Hypothalamus (tissue), 51 donors: ENCODE data around the gene BEAN1.
A peak's percentile ranks its signal among the peaks of the same experiment; 100 is the strongest.
"Not testable (repeated sequence)": the region's sequence is repeated elsewhere in the genome, so short reads cannot be mapped to it uniquely, and the experiment has no call there.

Experiments
- DNase-seq, 51 donors: peaks; one replicate each; lab custom pipeline; 2025; lab: John Stamatoyannopoulos, UW

BEAN1 gene

DNA sequence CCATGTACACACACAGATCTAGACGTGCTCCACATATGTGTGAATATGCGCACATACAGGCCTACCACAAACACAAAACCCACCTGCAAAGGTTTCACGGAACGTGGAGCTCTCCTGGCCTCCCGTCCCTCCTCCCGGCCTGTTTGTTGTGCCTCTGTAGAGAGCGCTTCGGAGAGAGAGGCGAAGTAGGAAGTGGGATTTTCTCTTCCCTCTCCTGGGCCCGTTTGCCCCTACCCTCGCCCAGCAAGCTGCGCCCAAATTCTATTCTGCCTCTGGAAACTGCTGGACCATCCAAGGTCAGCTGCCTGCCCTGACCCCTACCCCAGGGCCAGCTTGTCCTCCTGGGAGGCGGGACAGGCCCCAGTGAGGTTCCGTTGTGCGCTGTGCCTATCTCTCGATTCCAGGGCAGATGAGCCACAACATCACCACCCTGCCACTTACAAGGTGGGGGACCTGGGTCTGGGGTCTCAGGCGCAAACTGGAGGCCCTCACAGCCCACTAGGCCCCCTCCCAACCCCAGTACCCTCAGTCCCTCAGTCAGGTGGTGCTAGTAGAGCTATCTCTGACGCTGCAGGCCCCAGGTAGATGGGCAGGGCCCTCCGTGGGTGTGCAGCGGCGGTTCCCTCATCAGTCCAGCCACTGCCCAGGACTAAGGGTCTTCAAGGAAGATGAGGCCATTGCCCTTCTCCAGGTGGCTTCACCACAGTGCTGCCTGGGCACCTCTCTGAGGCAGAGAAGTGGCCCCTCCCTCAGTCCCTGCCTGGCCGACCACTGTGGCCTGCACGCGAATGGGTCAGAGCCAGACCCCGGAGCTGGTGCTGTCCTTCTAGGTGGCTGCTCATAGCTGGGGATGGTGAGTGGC is 54.2 kb downstream of the BEAN1 start:
- no peak for DNase-seq

DNA sequence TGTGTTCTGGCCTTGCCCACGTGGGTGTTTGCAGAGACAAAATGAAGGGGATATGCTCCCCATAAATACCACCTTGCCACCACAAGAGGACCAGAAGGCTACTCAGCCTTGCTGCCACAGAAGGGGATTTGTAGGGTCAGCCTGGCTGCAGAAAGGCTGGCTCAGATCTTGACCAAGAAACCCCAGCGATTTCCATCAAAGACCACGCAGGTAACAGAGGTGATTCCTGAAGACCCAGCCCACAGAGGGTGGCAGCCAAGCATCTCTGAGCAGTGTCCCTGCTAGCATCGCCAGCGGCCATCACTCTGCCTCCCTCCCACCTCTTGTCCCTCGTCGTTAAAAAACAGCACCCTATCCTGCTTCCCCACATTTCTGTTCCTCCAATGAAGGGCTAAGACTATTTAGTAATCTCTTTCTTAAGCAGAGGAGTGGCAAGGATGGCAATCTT is 54.9 kb downstream of the BEAN1 start:
- no peak for DNase-seq

DNA sequence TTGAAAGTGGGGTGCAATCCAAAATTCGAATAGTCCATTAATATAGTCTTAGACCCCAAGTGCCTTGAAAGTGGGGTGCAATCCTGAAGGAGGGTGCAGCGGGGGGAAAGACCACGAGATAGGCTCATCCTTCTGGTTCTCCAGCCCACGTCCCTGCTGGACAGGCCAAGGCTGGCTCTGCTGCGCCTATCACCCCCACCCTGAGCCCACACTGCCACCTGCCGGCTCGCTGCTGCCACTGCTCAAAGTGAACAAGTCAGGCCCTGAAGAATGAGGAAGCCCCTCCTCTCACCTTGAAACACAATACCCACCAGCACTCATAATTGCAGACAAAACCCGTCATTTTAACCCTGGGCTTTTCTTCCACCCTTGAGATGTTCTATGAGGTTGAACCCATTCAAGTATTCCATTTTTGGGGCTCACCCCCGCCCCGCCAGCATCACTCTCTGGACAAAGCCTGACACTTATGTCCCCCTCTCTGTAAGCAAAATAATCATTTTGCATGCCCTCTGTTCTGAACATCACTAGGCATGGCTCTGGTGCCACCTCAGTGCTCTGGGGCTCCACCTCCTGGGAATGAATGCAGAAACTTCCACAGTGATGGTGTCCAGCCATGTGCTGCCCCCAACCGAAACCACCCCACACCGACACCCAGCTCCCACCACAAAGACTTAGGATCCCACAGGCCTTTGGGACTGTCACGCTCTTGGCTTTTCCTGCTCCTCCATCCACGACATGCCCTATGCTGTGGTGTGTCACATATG is 56.8 kb downstream of the BEAN1 start:
- DNase-seq = peak in 49 of 51 donors; percentile 14 to 80 (median 48)

DNA sequence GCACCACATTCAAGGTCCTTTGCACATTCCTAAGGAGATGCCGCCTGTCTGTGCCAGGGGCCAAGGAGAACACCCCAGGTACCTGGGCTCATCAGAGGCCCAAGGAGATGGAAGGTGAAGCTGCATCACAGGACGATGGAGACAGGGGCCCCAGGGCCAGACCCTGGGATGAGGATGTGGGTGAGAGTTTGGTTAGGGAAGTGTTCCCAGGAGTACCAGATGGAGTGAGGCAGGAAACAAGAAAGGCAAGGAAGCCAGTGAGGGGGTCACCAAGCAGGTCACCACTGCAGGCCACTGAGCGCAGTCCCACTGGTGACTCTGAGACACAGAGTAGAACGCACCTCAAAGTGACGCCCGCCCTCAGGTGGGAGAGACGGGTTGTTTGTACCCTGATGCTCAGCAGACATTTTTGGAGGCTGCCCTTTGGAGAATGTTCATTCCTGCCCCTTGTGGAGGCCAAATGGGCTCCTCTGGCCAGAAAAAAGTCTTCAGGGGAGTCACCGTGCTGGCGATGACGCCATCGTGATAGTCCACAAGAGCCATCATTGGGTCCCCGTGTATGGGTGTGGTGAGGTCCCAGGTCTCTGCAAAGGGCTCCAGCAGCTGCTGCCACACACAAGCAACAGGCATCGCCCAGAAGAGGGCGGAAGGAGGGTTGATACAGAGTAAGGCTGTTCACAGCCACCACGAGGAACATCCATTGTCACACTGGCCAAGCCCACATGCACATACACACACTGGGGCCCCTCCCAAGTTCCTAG is 57.5 kb downstream of the BEAN1 start:
- no peak for DNase-seq

DNA sequence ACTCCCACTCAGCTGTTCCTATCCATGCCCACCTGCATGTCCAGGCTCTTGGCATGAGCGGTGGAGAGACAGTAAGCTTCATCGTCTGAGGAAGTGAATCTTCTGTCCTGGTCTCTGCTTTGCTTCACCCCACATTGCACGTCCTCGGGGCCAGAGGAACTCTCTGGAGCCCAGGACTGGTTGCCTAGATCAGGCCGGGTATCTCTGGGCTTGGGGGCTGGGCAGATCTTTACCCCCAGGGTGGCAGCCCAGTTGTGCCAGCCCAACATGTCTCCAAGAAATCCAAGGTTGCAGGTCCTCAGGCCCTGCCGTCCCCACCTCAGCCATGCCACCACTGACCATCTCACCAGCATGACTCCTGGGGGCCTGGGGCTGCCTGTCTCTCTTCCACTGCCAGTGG is 58.3 kb downstream of the BEAN1 start:
- no peak for DNase-seq

DNA sequence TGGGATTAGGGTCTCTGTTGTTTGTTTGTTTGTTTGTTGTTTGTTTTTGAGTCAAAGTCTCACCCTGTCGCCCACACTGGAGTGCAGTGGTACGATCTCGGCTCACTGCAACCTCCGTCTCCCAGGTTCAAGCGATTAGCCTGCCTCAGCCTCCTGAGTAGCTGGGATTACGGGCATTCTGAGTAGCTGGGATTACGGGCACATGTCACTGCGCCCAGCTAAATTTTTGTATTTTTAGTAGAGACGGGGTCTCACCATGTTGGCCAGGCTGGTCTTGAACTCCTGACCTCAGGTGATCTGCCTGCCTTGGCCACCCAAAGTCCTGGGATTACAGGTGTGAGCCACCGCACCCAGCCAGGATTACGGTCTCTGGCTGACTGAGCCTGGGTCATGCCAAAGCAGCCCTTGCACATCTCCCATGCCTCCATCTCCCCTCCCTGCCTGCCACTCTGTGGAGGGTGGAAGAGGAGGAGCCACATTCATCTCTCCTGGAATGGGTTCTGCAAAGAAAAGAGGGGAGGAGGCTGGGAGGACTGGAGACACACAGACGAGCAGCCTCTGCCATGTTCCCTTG is 59.2 kb downstream of the BEAN1 start:
- DNase-seq = no peak

DNA sequence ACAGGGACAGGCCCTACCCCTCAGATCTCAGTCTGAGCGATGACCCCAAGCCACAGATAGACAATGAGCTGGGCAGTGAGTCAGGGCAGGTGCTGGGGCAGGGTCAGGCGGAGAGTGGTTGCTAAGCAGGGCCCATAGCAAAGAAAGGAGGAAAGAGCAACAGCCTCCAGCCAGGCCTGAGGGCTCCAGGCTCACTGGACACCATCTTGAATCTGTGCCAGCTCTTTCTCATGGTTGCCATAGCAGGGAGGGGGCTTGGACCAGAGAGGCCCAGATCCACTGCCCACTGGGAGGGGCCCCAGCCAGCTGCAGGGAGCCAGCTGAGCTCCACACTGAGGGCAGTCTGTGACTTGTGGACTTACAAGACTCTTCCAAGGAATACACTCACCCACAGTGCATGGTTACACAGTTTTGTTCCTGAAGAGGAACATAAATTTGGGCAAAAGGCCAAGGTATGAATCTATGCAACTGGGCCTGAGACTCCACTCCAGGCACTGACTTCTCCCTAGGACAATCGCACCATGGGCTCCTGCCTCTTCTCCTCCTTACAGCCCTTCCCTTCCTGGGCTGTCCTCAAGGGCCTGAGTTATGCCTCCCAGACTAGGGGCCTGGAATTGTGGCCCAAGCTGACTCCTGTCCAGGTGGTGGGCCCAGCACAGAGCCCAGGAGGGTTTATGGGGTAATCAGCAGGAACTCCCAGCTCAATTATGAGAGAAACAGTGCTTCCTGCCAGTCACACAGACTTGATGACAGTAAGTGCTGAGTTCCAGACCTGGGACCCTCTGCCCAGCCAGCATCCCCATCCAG is 59.9 kb downstream of the BEAN1 start:
- DNase-seq = peak in 11 of 51 donors; percentile 11 to 56 (median 25)

DNA sequence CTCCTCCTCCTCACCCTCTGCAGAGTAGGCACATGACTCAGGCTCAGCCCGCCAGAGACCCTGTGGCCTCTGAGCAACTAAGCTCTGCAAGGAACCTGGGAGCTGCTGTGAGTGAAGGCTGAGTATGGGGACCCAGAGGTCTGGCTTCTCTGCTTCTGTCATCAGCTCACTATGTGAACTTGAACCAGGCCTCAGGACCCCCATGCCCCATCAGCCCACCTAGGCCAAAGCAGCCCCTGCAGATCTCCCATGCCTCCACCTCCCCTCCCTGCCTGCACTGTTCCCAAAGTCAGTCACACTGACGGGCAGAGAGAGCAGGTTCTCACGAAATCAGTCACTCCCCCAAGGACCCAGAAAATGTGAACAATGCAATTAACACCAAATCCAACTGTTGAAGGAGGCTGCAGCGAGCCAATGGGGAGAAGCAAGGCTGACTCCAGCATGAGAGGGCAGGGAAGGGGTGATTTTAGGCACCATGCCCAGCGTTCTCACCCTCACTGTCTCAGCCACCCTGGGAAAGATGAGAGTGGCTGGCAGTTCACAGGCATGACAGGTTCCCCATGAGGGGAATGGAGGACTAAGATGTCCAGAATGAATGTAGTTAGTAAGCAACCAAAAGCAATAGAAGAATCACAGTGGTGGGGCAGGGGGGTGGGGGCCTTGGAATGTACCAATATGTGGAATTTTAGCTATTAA is 60.6 kb downstream of the BEAN1 start:
- no peak for DNase-seq

DNA sequence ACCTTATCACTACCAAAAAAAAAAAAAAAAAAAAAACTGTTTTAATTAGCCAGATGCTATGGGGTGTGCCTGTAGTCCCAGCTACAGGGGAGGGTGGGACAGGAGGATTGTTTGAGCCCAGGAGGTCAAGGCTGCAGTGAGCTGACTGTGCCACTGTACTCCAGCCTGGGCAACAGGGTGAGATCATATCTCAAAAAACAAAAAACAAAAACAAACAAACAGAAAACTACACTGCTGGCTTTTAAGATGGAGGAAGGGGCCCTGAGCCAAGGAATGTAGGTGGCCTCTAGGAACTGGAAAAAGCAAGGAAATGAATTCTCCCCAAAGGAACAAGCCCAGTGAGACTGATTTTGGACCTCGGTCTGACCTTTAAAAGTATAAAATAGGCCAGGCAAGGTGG is 61.4 kb downstream of the BEAN1 start:
- no peak for DNase-seq

DNA sequence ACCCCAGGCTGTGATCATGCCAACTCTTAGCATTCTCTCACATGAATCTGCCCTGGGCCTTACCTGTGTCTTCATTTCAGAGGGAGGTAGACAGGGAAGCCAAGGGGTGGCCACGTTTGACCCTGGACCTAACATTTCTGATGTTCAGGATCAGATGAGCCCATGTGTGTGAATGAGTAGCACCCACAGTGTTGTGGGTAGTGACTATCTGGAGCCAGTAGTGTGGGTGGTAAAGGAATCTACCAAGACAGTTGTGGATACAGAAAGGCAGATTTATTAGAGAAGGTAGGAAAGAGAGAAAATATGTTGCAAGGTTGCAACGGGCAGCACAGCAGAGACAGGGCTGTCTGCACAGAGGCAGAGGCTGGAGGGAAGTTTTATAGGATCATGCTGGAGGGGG is 62.3 kb downstream of the BEAN1 start:
- DNase-seq = no peak

DNA sequence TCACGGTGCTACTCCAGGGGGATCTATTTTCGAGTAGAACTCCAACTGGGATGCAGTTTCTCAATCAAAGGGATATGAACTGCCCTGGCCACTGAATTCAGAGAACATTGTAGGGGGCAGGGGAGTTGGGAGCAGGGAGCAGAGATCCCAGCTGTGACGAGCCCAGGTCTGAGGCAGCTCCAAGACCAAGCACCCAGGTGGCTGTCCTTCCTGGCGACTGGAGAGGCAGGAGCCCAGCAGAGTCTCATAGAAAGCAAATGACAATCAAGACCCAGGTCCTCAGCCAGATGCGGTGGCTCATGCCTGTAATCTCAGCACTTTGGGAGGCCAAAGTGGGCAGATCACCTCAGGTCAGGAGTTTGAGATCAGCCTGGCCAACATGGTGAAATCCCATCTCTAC is 62.7 kb downstream of the BEAN1 start:
- no peak for DNase-seq

DNA sequence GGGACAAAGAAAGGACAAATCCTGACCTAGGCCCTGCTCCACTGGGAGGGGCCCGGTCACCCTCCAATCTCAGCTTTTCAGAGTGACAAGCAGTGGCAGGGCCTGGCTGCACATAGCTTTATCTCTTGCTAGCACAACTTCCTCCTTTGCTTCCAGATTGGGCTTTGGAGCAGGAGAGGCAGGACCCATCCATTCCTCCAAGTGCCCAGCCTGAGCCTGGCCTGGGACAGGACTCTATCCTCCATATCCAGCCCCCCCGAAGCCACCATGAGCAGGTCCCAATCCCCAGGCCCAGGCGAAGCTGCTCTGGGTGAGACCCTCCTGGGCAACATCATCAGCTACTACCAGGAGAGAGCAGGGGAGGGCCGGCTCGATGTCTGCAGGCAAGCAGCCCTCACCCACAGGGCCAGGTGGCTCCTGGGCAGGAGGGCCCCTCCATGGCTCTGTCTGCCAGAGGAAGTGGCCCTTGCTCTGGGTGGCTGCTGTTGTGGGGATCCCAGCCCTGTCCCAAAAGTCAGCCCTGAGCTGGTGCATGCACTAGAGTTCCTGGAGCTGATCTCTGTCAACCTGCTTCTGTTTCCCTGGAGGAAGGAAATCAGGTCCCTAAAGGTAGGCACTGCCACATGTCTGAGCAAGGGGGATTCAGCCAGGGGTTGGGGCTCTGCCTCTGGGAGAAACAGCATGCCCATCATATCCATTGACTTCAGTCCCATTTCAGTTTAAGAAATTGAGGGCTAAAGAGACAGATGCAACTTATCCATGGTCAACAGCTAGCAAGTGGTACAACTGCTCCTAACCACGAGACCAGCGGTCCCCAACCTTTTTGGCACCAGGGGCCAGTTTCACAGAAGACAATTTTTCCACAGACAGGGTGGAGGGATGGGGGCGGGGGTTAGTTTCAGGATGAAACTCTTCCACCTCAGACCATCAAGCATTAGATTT is 64.0 kb downstream of the BEAN1 start:
- no peak for DNase-seq

DNA sequence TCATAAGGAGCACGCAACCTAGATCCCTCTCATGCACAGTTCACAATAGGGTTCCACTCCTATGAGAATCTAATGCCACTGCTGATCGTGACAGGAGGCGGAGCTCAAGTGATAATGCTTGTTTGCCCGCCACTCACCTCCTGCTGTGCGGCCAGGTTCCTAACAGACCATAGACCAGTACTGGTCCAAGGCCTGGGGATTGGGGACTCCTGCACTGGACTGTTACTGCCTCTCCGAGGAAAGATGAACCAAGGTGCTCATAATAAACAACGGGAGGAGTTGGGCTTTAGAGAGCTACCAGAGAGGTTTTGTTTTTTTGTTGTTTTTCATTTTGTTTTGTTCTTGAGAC is 64.6 kb downstream of the BEAN1 start:
- no peak for DNase-seq

DNA sequence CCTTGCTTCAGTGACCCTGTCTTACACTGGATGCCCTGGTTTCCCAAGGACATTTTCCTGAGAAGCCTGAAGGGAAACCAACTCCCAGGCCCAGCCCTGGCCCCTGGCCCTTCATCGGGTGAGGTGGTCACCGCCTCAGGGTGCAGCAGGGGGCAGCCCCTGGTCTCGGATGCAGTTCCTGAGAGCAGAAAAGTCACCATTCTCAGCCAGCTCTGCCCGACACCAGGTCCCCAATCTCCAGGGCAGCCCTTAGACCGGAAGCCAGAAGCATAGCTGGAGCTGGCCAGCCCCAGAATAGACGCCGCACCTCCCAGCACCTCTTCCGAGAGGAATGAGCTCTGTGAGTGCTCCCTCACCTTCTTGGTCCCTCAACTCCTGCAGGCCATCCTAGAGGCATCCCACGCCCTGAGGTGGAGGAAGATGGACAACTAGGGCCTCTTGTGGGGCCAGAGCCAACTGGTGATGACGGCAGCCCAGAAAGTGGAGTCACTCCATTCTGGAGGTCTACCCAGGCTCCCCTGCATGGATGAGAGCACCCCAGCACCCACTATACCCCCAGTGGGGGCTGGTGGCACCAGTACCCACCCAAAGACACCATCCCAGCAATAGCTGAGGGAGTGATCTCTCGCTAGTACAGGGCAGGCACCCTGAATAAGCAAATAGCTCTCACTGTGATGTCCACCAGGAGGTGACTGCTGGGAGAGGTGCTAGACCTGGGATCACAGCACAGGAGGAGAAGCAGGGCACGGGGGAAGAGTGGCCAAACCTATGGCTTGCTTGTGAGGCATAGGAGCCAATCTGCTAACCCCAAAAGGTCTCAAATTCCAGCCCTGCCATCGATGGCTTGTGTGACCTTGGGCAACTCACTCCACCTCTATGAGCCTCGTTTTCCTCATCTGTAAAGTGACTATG is 66.7 kb downstream of the BEAN1 start:
- DNase-seq = no peak

DNA sequence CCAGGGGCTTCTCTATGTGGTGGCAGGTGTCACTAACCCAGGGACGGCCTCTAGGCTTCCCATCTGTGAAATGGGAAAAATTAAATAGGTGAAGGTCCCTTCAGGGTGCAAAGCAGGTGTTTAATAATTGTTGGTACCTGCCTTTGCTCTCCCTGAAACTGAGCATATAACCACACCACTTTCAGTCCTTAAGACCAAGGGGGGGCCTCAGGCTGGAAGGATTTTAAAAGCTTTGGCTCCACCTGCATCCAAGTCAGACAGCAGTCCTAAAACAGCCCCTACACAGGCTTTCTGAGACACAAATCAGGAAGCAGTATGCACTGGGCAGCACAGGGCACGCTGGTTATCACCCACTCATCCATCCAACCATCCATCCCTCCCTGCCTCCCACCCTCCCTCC is 67.8 kb downstream of the BEAN1 start:
- no peak for DNase-seq

DNA sequence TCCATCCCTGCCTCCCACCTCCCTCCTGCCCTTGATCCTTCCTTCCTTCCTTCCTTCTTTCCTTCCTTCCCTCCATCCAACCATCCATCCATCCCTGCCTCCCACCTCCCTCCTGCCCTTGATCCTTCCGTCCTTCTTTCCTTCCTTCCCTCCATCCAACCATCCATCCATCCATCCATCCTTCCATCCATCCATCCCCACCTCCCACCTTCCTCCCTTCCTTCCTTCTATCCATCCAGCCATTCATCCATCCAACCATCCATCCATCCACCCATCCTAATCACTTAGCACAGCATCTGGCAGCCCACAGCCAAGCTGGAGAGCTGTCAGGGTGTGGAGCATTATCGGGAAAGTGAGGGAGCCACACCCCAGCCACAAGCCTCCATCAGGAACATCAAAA is 68.3 kb downstream of the BEAN1 start:
- no peak for DNase-seq

DNA sequence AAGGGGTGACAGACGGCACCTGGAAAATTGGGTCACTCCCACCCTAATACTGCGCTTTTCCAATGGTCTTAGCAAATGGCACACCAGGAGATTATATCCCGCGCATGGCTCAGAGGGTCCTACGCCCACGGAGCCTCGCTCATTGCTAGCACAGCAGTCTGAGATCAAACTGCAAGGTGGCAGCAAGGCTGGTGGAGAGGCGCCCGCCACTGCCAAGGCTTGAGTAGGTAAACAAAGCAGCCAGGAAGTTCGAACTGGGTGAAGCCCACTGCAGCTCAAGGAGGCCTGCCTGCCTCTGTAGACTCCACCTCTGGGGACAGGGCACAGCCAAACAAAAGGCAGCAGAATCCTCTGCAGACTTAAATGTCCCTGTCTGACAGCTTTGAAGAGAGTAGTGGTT is 69.1 kb downstream of the BEAN1 start:
- DNase-seq = not testable (repeated sequence)
